HG03342 (cell line): ENCODE measurements around the gene SMTNL1.
"Not testable (repeated sequence)": the region's sequence is repeated elsewhere in the genome, so short reads cannot be mapped to it uniquely, and the experiment has no call there.

Source experiments
- ATAC-seq: cut with Tn5 transposase; IDR thresholded peaks from one replicate; pipeline ENCODE4 v1.9.1; 2021; ENCODE audit warnings: mild to moderate bottlenecking, moderate library complexity; ENCODE audit not compliant: unreplicated experiment

SMTNL1 gene

DNA sequence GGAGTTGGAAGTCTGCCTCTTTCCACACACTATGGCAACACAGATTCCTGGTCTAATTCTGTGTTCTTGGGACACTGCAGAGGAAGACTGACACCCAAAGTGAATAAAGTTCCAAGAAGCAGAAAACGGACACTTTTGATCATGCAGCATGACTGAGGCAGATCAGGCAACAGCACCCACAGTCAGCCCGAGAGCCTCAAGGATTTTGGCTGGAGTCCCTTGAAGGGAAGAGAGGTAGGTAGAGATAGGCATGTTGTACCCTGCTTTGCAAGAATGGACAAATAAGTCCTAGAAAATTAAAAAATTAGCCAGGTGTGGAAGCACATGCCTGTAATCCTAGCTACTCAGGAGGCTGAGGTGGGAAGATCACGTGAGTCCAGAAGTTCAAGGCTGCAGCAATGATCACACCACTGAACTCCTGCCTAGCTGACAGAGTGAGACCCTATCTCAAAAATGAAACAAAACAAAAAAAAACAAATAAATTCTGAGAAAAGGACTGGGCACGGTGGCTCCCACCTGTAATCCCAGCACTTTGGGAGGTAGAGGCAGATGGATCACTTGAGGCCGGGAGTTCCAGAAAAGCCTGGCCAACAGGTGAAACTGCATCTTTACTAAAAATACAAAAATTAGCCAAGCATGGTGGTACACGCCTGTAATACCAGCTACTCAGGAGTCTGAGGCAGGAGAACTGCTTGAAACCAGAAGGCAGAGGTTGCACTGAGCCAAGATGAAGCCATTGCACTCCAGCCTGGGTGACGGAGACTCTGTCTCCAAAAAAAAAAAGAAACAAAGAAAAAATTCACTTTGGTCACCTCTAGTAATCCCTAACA, 28.8 kb upstream of the SMTNL1 start:
- no peak for ATAC-seq

- ATAC-seq, result no peak
Observed at GRCh38 chr11:57511741-57512430, 25.5 kb upstream of the SMTNL1 start.

DNA sequence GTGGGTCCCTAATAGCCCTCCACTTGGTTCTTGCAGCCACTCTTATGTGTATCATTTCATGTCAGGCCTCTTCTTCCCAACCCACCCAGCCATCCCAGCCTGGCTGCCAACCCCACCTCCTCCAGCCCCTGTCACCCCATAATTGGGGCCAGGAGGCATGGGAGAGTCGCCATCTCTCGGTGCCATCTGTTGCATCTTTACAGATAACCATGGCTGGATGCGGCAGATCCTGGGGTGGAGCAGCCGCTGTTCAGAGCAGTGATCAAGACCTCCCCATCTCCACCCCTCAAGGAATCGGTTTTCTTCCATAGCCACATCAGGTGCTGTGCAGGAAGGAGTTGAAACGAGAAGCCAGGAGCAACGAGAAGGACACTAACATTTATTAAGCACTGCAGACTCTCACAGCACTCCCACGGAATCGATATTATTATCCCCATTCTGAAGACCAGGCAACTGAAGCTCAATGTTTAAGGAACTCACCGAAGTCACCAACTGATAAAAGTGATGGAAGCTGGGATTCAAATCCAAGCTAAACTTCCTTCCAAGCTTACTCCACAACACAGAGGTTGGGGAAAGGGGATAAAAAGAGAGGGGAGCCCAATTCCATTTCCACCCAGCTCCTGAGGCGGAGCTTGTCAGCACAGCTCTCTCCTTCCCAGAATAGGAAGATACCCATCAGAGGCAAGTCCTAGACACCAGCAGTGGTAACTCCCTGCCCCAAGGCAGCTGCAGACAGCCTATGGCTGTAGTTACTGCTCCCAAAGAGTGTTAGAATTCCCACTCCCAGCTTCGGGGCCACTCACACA, 24.5 kb upstream of the SMTNL1 start:
- ATAC-seq, result no peak

- no peak for ATAC-seq
Observed at GRCh38 chr11:57513452-57513795, 24.0 kb upstream of the SMTNL1 start.

DNA sequence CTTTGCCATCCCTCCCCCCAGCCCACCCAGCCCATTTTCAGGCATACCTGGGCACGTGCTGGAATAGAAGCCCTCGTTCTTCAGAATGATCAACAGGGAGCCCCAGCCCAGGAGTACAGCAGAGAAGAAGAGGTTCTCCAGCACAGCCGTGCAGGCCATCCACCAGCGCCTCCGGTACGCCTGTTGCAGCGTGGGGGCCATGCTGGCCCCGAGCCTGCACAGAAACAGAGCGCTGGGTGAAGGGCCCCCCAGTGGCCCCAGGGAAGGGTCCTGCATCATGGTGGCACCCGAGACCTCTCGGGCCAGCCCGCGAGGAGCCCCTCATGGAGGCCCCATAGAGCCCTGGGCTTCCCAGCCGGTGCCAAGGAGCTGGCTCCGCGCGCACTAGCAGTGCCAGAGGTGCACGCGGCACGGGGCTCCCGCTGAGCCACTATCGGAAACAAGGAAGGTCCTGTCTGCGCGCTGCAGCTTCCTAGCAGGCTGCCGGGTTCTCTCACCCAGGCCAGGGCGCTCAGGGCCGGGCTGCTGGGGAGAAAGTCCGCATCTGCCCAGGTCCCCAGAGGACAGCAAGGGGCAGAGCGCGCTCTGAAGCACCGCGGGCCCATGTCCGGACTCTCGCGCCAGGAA, 23.4 kb upstream of the SMTNL1 start:
- no peak for ATAC-seq

- no peak for ATAC-seq
Observed at GRCh38 chr11:57514538-57515331, 22.7 kb upstream of the SMTNL1 start.

DNA sequence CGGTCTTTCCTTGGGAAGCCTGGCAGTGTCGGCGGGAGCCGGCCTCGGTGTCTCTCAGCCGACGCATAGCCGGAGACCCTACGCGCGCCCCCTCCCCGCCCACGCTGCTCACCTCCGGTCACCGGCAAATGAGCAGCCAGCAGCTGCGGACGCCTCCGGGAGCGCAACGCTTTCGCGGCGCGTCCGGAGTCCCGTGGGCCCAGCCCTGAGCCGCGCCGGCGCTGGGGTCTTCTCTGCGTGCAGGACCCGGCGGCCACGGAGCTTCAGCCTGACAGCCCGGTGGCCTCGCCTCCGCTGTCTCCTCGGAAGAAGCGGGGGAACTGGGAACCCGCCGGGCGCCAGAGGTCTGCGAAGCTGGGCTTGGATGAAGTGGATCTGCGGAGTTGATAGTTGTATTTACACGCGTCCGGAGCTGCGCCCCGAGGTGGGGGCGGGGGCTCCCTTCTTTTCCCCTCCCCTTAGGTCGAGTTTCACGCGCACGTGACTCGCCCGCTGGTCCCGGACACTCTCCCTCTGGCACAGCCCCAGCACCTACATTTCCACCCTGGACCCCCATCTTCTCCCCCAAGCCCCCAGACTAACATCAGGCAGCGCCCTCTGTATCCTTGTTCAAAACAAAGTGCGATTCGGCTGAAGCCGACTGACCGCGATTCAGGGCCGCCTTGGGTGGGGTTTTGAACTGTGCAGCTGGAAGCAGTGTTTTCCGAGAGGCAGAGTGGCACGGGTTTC, 21.9 kb upstream of the SMTNL1 start, which contains the start of gene SLC43A1:
Gene SLC43A1 (minus strand): TSS at position 371 of the 729 bp plus-strand sequence. CDS start 1,591 bp downstream, outside the sequence.
- ATAC-seq, result no peak

DNA sequence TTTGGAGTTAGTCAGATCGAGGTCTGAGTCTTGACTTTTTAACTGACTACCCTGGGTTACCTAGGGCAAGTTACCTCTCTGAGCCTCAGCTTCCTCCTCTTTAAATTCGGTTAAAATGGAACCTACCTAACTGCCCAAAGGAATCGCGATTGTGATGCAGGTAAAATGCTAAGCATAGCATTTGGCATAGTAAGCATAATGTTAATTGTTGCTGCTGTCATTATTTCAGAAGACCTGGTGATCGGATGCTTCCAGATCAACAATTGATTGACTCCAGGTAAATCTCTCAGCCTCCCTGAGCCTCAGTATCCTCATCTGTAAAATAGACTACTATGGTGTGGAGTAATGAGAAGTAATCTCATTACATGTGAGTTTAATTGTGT, 21.3 kb upstream of the SMTNL1 start:
- no peak for ATAC-seq

DNA sequence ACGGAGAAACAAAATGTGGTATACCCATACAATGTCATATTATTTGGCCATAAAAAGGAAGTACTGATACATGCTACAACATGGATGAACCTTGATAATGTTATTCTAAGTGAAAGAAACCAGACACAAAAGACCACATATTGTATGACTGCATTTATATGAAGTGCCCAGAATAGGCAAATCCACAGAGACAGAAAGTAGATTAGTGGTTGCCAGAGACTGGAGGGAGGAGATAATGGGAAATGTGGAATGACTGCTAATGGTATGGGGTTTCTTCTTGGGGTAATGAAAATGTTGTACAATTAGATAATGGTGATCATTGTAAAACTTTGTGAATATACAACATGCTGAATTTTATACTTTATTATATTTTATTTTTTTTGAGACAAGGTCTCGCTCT, 16.3 kb upstream of the SMTNL1 start:
- ATAC-seq, result no peak

DNA sequence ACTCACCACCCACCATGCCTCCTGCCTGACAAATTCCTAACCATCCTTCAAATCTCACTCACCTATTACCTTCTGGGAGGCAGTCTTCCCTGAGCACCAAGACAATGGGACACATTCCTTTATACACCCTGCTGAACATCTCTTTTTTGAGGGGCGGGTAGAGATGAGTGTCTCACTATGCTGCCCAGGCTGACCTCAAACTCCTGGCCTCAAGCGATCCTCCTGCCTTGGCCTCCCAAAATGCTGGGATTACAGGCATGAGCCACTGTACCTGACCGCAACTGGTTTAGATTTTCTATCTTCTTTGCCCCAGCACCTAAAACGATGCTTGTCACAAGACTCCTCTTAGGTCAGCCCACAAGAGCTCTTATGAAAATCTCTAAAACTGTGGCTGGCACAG, 14.0 kb upstream of the SMTNL1 start:
- ATAC-seq, result no peak

GRCh38 chr11:57527056-57527631, 10.3 kb upstream of the SMTNL1 start:
- no peak for ATAC-seq

DNA sequence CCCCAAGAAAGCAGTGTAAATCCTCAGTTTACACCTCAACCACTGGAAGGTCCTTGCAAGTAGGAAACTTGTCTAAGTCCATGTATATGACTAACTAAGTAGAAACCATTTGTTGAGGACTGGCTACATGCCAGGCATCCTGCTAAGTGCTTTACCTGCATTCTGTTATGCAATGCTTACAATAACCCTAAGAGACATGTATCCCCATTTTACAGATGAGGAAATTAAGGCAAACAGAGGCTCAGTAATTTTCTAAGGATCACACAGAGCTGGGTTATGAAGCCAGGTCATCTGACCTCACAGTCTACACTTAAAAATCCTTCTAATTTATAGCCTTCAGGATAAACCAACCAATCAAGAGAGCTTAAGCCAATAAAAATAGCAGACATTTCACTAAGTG, 8.4 kb upstream of the SMTNL1 start:
- no peak for ATAC-seq

GRCh38 chr11:57530215-57530595, 7.2 kb upstream of the SMTNL1 start:
- no peak for ATAC-seq

GRCh38 chr11:57530596-57531507, 6.5 kb upstream of the SMTNL1 start, which contains the start of gene TIMM10:
Gene TIMM10 (minus strand): TSS chr11:57530754. CDS start chr11:57530189, 565 bp downstream.
- peak; percentile 98 for ATAC-seq

GRCh38 chr11:57534449-57534848, 2.9 kb upstream of the SMTNL1 start:
- not testable (repeated sequence) for ATAC-seq

DNA sequence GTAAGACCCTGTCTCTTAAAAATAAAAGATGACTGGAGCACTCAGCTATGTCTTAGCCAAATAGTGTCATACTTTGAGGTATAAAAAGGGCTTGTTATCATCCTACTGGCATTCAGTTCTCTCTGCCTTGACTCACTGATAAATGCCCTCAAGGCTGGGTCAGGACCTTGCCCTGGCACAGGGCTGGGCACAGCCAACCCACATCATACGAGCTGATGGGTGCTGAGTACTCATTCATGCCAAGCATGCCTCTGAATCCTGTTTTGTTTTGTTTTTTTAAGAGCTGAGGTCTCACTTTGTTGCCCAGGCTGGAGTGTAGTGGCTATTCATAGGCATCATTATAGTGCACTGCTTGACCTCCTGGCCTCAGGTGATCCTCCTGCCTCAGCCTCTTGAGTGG, 1.9 kb downstream of the SMTNL1 start:
- no peak for ATAC-seq

DNA sequence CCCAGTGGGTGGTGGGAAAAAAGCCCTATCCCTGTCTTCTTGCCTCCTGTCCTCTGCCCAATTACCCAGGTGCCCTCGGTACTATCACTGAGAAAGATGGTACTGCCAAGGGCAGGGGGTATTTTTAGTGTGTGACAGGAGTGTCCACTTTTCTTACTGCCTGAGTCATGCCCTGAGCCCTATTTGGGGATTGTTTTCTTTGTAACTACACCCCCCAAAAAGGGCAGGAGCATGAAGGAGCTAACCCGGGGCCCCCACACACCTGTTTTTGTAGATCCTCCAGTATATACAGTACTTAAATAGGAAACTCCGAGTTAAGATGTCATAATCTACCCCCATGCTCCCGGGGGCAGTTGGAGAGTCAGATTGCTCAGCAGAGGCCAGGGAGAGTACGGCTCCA, 3.8 kb downstream of the SMTNL1 start:
- ATAC-seq, result no peak

- ATAC-seq, result no peak
Observed at GRCh38 chr11:57542582-57542981, 5.2 kb downstream of the SMTNL1 start.
